GM19397 (cell line): Measurements from ENCODE around the gene FBXO38.
"Not testable (repeated sequence)": the region's sequence is repeated elsewhere in the genome, so short reads cannot be mapped to it uniquely, and the experiment has no call there.

Source experiments
- ATAC-seq: cut with Tn5 transposase; IDR thresholded peaks from one replicate; pipeline ENCODE4 v1.9.1; 2021; ENCODE audit warnings: mild to moderate bottlenecking, moderate library complexity; ENCODE audit not compliant: unreplicated experiment

The FBXO38 gene

GRCh38 chr5:148467958-148468357 is 84.2 kb downstream of the FBXO38 start:
- ATAC-seq: no peak

GRCh38 chr5:148468746-148469145 is 85.0 kb downstream of the FBXO38 start:
- ATAC-seq: not testable (repeated sequence)

- no peak for ATAC-seq
Observed at GRCh38 chr5:148469501-148469935, 85.8 kb downstream of the FBXO38 start.

GRCh38 chr5:148471379-148471778 is 87.6 kb downstream of the FBXO38 start:
- ATAC-seq: no peak

GRCh38 chr5:148474025-148474511 is 90.3 kb downstream of the FBXO38 start:
- ATAC-seq: no peak

- no peak for ATAC-seq
Observed at GRCh38 chr5:148476302-148476701, 92.5 kb downstream of the FBXO38 start.

GRCh38 chr5:148477429-148477828 is 93.7 kb downstream of the FBXO38 start:
- ATAC-seq: no peak

- ATAC-seq: no peak
Observed at GRCh38 chr5:148482196-148482595, 98.4 kb downstream of the FBXO38 start.

- no peak for ATAC-seq
Observed at GRCh38 chr5:148482697-148483462, 99.1 kb downstream of the FBXO38 start.

GRCh38 chr5:148483750-148484149 is 100.0 kb downstream of the FBXO38 start:
- ATAC-seq: no peak

- no peak for ATAC-seq
Observed at GRCh38 chr5:148484651-148485050, 100.9 kb downstream of the FBXO38 start.

GRCh38 chr5:148486456-148486855 is 102.7 kb downstream of the FBXO38 start:
- ATAC-seq: no peak

- no peak for ATAC-seq
Observed at GRCh38 chr5:148488757-148489156, 105.0 kb downstream of the FBXO38 start.

GRCh38 chr5:148491015-148491792 is 107.4 kb downstream of the FBXO38 start:
- ATAC-seq: no peak

GRCh38 chr5:148491793-148492184 is 108.0 kb downstream of the FBXO38 start:
- ATAC-seq: no peak

- ATAC-seq: no peak
Observed at GRCh38 chr5:148492351-148492750, 108.6 kb downstream of the FBXO38 start.
